ENCODE measurements around the gene DBNL. TPM values are rescaled to one million over a fixed set of nuclear protein-coding genes. Genes with fewer than 3 reads are reported as not detected.
A peak's percentile ranks its signal among the peaks of the same experiment; 100 is the strongest.

Gene DBNL
- total RNA-seq, 8 experiments from 2014 or later: 37.3 to 99.0 (median 70.9) TPM

DNA sequence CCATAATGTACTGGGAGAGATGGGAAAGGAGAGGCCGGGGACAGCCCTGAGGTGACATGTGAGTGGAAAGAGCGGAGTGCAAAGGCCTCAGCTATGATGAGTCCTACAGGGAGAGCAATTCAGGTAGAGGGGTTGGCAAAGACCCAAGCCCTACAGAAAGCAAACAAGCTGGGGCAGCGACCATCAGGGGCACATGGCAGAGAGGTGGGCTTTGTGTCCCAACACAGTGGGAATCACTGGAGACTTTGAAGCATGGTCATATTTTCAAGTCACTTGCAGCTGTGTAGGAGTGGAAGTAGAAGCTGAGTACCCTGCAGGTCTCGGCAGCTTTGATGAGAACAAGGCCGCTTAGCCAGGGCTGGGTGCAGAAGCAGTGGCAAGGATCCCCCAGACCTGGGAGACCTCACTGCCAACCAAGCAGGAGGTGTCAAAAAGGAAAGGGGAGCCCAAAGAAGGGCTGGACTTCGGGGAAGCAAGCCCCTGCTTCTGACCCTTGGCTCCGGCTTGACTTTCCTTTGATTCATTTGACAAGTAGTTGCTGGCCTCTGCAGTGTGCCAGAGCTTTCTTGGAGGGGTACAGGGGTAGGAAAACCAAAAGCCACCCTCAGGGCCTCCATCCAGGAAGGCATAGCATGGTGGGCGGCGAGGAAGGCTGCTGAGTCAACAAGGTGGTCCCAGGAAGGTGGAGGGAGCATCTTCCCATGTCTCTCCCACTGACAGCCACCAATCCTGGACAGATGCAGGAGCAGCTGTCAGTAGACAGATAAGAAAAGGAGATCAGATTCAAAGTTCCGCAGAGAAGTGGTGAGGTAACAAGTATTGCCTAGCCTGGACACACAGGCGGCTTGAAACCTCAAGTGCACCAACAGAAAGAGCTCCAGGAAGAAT is 22.8 kb downstream of the DBNL start:
- WGBS, 10 experiments: 47 to 100% (median 87%) methylated on average over 1 to 5 of the region's 11 CpGs; no CpG with 5 or more reads in 3 of the 10 experiments
- in situ Hi-C loops (cut with MboI; ENCODE audit: low pct_unique_long_range_greater_than_20kb in 2 of 9, low sequenced_read_pairs in 9 of 9, unreplicated experiment in 9 of 9): no loop called here
- Histone ChIP-seq H3K4me1 (replicated peaks in 1 of 2) (peaks cover 21 to 22% of the 10 kb centered on the region in 2 donors), H3K4me3 (no peak overlapping the region), H3K27ac (no peak overlapping the region)
- ATAC-seq (replicated peaks in 6 of 8): no peak

DNA sequence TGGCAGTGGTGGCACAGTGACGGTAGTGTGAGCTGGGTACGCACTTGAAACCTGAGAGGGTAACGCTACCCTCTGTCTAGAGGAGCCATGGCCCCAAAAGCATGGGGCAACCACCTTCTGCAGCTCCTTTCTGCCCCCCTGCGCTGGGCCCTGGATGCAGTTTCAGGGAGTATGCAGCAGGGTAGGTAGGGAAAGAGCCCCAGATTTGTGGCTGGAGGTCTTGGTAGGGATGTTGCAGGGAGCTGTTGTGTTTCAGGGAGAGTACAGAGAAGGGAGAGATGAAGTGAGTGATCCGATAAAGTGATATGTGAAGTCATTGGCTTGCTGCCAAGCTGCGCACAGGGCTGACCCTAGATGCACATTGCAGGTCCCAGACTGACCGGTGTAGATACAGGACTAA is 23.6 kb downstream of the DBNL start:
- Histone ChIP-seq H3K4me3 (no peak overlapping the region), H3K4me1 (replicated peaks in 1 of 2) (peaks cover 21 to 22% of the 10 kb centered on the region in 2 donors), H3K27ac (no peak overlapping the region)
- WGBS, 10 experiments: 60 to 86% (median 71%) methylated on average over 1 to 5 of the region's 7 CpGs; no CpG with 5 or more reads in 3 of the 10 experiments
- ATAC-seq (replicated peaks in 6 of 8): no peak
- in situ Hi-C loops (cut with MboI; ENCODE audit: low pct_unique_long_range_greater_than_20kb in 2 of 9, low sequenced_read_pairs in 9 of 9, unreplicated experiment in 9 of 9): no loop called here

DNA sequence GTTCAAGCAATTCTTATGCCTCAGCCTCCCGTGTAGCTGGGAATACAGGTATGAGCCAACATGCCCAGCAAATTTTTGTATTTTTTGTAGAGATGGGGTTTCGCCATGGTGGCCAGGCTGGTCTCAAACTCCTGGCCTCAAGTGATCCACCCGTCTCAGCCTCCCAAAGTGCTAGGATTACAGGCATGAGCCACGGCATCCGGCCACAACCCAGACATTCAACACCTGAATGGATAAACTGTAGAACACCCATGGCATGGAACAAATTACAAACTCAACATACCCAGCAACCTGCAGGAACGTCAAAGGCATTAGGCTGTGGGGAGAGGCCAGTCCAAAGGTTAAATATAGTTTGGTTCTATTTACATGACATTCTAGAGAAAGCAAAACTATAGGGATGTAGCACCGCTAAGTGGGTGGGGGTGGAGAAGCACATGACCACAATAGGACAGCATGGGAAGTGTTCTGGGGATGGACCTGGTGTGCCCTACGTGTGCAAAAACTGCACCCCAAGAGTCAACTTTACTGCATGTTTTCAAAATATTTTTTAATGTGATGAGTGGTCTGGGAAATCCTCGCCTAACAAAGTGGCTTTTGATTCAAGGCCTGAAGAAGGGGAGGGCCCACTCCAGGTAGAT is 27.3 kb downstream of the DBNL start:
- no peak overlapping the region for H3K27ac ChIP-seq
- H3K4me1 ChIP-seq (replicated peaks in 1 of 2): no peaks in the 10 kb centered on the region
- ATAC-seq (replicated peaks in 6 of 8): peak in 4 of 8 experiments; percentile 3 to 24 (median 7)
- in situ Hi-C loops (cut with MboI; ENCODE audit: low pct_unique_long_range_greater_than_20kb in 2 of 9, low sequenced_read_pairs in 9 of 9, unreplicated experiment in 9 of 9): no loop called here
- WGBS, 10 experiments: 20 to 85% (median 80%) methylated on average over 1 to 6 of the region's 9 CpGs; no CpG with 5 or more reads in 2 of the 10 experiments
- H3K4me3 ChIP-seq: no peak overlapping the region

DNA sequence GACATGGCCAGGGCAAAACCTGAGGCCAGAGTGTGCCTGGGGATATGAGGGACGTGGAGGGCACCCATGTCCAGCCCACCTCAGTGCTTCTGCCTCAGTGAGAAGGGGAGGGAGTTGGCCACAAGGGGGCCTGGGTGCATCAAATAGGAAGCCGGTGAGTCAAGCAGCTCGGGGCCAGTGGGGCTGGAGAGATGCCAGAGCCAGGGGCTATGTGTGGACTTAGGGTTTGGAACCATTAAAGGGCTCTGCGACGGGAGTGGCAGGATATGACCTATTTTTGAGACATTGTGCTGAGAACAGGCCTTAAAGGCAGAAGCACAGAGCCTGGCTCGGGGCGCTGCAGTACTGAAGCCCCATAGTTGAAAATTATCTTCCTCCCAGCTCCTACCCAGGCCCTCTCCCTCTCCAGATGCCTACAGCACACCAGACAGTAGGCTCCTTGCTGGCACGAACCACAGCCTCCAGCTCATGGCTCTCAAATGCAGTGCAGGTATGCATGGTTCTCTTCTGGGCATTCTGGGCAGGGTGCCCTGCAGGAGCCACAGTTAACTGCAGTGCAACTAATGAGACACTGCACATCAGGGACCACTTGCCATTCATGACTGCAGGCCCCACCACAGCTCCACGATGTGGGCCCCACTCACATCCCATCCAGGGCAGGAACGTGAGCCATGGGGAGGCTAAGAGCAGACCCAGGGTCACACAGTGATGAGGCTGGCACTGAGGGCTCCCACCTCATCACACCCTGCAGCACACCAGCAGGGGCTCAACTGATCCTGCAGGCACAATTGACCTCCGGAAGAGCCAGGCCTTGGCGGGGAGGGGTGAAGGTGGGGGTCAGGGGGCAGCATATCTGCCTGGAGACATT is 28.1 kb downstream of the DBNL start:
- Histone ChIP-seq H3K27ac (no peak overlapping the region), H3K4me3 (no peak overlapping the region), H3K4me1 (replicated peaks in 1 of 2) (no peaks in the 10 kb centered on the region)
- WGBS, 10 experiments: 20 to 88% (median 48%) methylated on average over 2 to 5 of the region's 12 CpGs; no CpG with 5 or more reads in 6 of the 10 experiments
- ATAC-seq (replicated peaks in 6 of 8): peak; percentile 71 to 89 (median 78)
- in situ Hi-C loops (cut with MboI; ENCODE audit: low pct_unique_long_range_greater_than_20kb in 2 of 9, low sequenced_read_pairs in 9 of 9, unreplicated experiment in 9 of 9): no loop called here

DNA sequence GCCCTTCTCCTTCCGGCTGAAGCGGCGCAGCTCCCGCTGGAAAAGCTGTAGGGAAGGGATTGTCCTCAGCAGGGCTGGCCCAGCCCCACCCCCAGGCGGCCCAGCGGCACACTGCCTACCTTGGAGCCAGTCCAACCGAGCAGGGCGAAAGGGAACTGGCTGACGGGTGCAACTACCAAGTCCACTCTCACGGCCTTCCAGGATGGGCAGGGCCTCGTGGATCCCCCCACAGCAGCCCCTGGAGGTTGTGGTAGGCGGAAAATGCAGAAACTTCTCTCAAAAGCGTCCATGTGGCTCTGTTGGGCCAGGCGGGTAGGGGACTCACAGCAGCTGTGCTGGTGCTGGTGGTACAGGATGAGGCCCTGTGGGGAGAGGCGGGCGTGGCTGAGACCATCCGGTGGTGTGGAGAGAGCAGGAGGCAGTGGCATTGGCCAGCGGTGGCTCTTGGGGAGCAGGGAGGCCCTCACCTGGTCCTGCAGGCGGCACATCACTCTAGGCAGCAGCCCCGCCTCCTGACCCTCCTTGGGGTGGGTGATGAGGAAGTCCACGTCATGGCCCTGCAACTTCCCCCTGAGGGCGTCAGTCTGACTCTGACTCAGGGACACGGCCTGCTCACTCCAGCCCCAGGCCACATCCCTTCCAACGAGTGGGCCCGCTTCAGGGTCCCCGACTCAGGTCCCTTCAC is 29.3 kb downstream of the DBNL start:
- 50 to 91% (median 60%) methylated on average over 2 to 10 of the region's 26 CpGs; no CpG with 5 or more reads in 6 of the 10 experiments for WGBS, 10 experiments
- ATAC-seq (replicated peaks in 6 of 8): peak in 7 of 8 experiments; percentile 11 to 60 (median 45)
- no peak overlapping the region for H3K4me3 ChIP-seq
- no peak overlapping the region for H3K27ac ChIP-seq
- H3K4me1 ChIP-seq (replicated peaks in 1 of 2): no peaks in the 10 kb centered on the region
- in situ Hi-C loops (cut with MboI; ENCODE audit: low pct_unique_long_range_greater_than_20kb in 2 of 9, low sequenced_read_pairs in 9 of 9, unreplicated experiment in 9 of 9): no loop called here

DNA sequence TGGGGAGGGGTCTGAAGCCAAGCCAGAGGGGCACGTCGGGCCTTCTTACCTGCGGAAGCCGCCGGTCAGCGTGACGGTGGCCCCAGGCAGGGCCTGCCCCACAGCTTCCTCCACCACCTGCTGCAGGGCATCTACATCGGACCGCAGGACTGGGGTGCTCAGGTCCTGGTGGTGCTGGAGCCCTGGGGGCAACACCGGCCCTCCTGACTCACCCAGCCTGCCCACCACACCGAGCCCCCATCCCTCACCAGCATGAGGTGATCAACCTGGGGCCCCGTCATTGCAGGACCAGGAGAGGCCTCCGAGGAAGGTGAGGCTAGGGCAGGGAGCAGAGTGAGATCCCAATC is 29.8 kb downstream of the DBNL start:
- 67 to 100% (median 89%) methylated on average over 1 to 4 of the region's 13 CpGs; no CpG with 5 or more reads in 6 of the 10 experiments for WGBS, 10 experiments
- no peak overlapping the region for H3K4me3 ChIP-seq
- in situ Hi-C loops (cut with MboI; ENCODE audit: low pct_unique_long_range_greater_than_20kb in 2 of 9, low sequenced_read_pairs in 9 of 9, unreplicated experiment in 9 of 9): no loop called here
- no peak overlapping the region for H3K27ac ChIP-seq
- no peaks in the 10 kb centered on the region for H3K4me1 ChIP-seq (replicated peaks in 1 of 2)
- peak in 2 of 8 experiments; percentile 6 to 9 for ATAC-seq (replicated peaks in 6 of 8)

DNA sequence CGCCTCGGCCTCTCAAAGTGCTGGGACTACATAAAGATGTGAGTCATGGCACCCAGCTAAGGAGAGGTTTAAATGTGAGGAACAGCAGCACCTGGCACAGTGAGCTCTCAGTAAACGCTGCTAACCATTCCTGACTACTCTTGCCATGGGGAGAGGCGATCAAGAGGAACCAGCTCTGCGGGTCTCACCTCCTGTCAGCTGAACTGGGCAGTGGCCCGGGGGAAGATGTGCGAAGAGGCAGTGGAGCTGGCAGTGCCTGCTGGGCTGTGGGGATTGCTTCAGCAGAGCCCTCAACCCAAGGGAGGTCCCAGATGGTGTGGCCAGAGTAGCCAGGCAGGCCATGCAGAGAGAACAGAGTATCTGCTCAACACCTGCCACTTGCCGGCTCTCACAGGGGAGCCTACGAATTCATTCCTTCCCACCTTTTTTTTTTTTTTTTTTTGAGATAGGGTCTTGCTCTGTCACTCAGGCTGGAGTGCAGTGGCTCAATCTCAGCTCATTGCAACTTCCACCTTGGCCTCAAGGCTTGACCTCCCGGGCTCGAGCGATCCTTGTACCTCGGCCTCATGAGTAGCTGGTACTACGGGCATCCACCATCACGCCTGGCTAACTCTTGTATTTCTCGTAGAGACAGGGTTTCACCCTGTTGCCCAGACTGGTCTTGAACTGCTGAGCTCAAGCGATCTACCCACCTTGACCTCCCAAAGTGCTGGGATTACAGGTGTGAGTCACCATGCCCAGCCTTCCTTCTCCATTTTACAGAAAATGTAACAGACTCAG is 31.0 kb downstream of the DBNL start:
- no peak for ATAC-seq (replicated peaks in 6 of 8)
- in situ Hi-C loops (cut with MboI; ENCODE audit: low pct_unique_long_range_greater_than_20kb in 2 of 9, low sequenced_read_pairs in 9 of 9, unreplicated experiment in 9 of 9): no loop called here
- Histone ChIP-seq H3K4me3 (no peak overlapping the region), H3K27ac (no peak overlapping the region), H3K4me1 (replicated peaks in 1 of 2) (no peaks in the 10 kb centered on the region)
- 92 to 100% (median 96%) methylated on average over 2 to 8 of the region's 17 CpGs; no CpG with 5 or more reads in 4 of the 10 experiments for WGBS, 10 experiments

DNA sequence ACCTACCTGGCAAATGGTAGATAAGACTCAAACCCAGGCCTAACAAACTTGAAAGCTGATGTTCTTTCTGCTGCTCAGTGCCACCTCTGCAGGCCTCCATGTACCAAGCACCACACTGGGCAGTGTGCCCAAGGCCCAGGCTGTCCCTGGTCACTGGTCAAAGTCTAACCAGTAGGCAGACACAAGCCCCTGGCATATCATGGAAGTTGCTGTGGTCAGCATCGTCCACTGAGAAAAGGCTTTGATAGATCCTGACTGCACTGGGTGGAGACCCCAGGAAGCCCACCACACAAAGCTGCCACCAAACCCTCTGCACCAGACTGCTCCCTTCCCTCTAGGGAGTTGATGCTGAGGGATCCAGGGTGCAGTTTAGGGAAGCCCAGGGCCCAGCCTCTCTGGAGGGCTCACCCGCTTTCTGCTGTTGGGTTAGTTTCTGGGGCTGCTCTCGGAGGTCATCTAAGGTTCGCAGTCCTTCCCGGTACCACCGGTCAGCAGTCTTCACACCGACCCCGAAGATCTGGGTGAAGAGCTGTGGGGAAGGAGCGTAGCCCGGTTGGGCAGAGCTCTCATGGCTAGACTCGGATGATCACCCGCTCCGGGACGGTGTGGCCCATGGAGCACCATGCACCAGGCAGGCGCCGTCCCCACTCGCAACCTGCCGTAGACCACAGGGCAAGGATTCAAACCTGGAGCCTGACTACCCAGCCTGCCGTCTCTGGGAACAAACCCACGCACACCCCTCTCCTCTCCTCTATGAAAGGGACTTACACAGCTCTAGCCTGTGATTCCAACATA is 31.8 kb downstream of the DBNL start:
- WGBS, 10 experiments: 95 to 98% (median 96%) methylated on average over 4 to 8 of the region's 20 CpGs; no CpG with 5 or more reads in 3 of the 10 experiments
- no peak for ATAC-seq (replicated peaks in 6 of 8)
- in situ Hi-C loops (cut with MboI; ENCODE audit: low pct_unique_long_range_greater_than_20kb in 2 of 9, low sequenced_read_pairs in 9 of 9, unreplicated experiment in 9 of 9): no loop called here

DNA sequence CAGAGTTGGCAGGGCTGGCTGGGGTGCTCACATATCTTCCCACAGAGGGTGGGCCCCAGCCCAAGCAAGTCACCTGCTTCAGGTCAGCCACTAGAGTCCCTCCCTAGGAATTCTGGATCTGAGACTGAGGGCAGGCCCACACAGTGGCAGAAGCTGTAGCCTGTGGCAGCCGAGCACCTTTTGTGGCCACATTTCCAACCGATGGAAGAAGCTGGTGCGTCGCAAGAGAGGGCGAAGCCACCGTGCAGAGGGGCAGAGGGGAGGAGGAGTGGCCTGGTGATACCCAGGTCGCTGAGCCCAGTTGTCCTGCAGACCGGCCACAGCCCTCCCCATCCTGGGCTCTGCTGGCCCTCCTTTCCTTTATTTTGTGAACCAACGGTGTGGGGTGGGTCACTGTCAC is 32.6 kb downstream of the DBNL start:
- H3K4me3 ChIP-seq: no peak overlapping the region
- 57 to 100% (median 85%) methylated on average over 1 to 3 of the region's 9 CpGs; no CpG with 5 or more reads in 6 of the 10 experiments for WGBS, 10 experiments
- ATAC-seq (replicated peaks in 6 of 8): no peak
- peaks cover 4 to 7% of the 10 kb centered on the region in 2 donors for H3K4me1 ChIP-seq (replicated peaks in 1 of 2)
- no peak overlapping the region for H3K27ac ChIP-seq
- in situ Hi-C loops (cut with MboI; ENCODE audit: low pct_unique_long_range_greater_than_20kb in 2 of 9, low sequenced_read_pairs in 9 of 9, unreplicated experiment in 9 of 9): no loop called here

More for the DNA sequence above, 31.8 kb downstream of the DBNL start:
- Histone ChIP-seq H3K4me1 (replicated peaks in 1 of 2) (peaks cover under 1 to 3% of the 10 kb centered on the region in 2 donors), H3K4me3 (no peak overlapping the region), H3K27ac (no peak overlapping the region)

DNA sequence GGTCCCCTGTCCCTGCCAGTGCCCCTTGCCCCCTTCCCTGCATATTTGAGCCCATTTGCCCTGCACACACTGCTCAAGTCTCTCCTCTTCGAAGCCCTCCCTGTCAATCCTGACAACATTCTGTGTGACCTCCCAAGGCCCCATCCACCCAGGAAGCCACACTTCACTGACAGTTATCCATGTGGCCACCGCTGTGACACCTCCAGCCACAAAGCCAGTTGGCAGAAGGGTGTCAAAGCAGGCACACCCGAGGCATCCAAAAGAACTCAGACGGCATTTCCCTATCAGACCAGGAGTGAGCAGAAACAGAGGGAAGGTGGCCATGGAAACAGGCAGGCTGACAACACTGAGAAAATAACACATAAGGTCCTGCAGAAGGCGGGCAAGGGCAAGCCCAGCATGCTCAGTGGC is 33.2 kb downstream of the DBNL start:
- Histone ChIP-seq H3K27ac (no peak overlapping the region), H3K4me3 (no peak overlapping the region), H3K4me1 (replicated peaks in 1 of 2) (peaks cover 4 to 7% of the 10 kb centered on the region in 2 donors)
- WGBS, 10 experiments: 76 to 100% (median 92%) methylated on average over 1 to 3 of the region's 5 CpGs; no CpG with 5 or more reads in 5 of the 10 experiments
- ATAC-seq (replicated peaks in 6 of 8): no peak
- in situ Hi-C loops (cut with MboI; ENCODE audit: low pct_unique_long_range_greater_than_20kb in 2 of 9, low sequenced_read_pairs in 9 of 9, unreplicated experiment in 9 of 9): no loop called here

DNA sequence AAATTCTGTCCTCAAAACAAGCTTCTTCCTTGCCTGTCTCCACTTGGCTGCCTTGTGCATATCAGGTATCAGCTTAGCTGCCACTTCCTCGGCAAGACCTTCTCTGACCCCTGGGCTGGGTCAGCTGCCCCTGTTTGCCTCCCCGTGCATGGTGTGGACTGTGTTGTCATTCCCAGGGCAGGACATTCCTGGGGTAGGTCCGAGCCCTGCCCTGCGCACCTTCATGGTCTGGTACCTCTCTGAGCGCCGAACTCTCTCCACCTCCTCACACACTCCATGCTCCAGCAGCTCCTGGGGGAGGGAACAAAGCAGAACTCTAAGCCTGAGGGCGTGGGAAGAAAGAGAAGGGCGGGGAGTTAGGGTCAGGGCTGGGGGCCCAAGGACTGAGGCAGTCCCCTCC is 34.0 kb downstream of the DBNL start:
- in situ Hi-C loops (cut with MboI; ENCODE audit: low pct_unique_long_range_greater_than_20kb in 2 of 9, low sequenced_read_pairs in 9 of 9, unreplicated experiment in 9 of 9): no loop called here
- ATAC-seq (replicated peaks in 6 of 8): no peak

More for the DNA sequence above, 34.0 kb downstream of the DBNL start:
- no peak overlapping the region for H3K4me3 ChIP-seq
- H3K27ac ChIP-seq: no peak overlapping the region
- H3K4me1 ChIP-seq (replicated peaks in 1 of 2): peaks cover 4 to 7% of the 10 kb centered on the region in 2 donors
- WGBS, 10 experiments: 78 to 100% (median 94%) methylated on average over 1 to 5 of the region's 8 CpGs; no CpG with 5 or more reads in 6 of the 10 experiments
